Endodermal cell (in vitro differentiated cells): ENCODE results near the gene GRAPL. TPM values are rescaled to one million over a fixed set of nuclear protein-coding genes. Genes with fewer than 3 reads are reported as not detected.
A peak's percentile ranks its signal among the peaks of the same experiment; 100 is the strongest.
"Not testable (repeated sequence)": the region's sequence is repeated elsewhere in the genome, so short reads cannot be mapped to it uniquely, and the experiment has no call there.

ENCODE experiments used
- DNase-seq: peaks from one replicate; pipeline ENCODE4 v3.0.0-alpha.2; 2017
- H3K27ac ChIP-seq: 2 replicates; pipeline ENCODE4 v1.5.1; 2013; ENCODE audit warnings: mild to moderate bottlenecking, low read depth, low read length, moderate library complexity
- H3K27me3 ChIP-seq: 2 replicates; pipeline ENCODE4 v1.6.1; 2013; ENCODE audit warnings: mild to moderate bottlenecking, low read length, moderate library complexity; ENCODE audit not compliant: insufficient read depth, control insufficient read depth, poor library complexity, severe bottlenecking
- H3K36me3 ChIP-seq: 2 replicates; pipeline ENCODE4 v1.7.0; 2013; ENCODE audit warnings: mild to moderate bottlenecking, low read length, moderate library complexity; ENCODE audit not compliant: control insufficient read depth, insufficient read depth
- H3K4me1 ChIP-seq: one replicate; pipeline ENCODE4 v1.7.0; 2013; ENCODE audit warnings: low read length; ENCODE audit not compliant: control insufficient read depth, insufficient read depth
- H3K4me3 ChIP-seq: 2 replicates; pipeline ENCODE4 v1.5.1; 2013; ENCODE audit warnings: mild to moderate bottlenecking, low read length, moderate library complexity
- H3K9ac ChIP-seq: 2 replicates; pipeline ENCODE4 v1.6.1; 2013; ENCODE audit warnings: mild to moderate bottlenecking, low read length, moderate library complexity; ENCODE audit not compliant: poor library complexity, severe bottlenecking; ENCODE audit errors: extremely low read depth
- H3K9me3 ChIP-seq: 2 replicates; pipeline ENCODE4 v1.6.1; 2013; ENCODE audit warnings: mild to moderate bottlenecking, low read length, moderate library complexity; ENCODE audit not compliant: control insufficient read depth
- H3K27ac Mint-ChIP-seq: 2 replicates; pipeline ENCODE4 v1.8.0; 2020; ENCODE audit warnings: mixed read lengths
- H3K27me3 Mint-ChIP-seq: 2 replicates; pipeline ENCODE4 v1.8.0; 2021; ENCODE audit warnings: mild to moderate bottlenecking, mixed read lengths; ENCODE audit not compliant: insufficient read depth
- H3K36me3 Mint-ChIP-seq: 2 replicates; pipeline ENCODE4 v1.8.0; 2020; ENCODE audit warnings: low read depth, mixed read lengths
- H3K4me1 Mint-ChIP-seq: 2 replicates; pipeline ENCODE4 v1.8.0; 2020; ENCODE audit warnings: mixed read lengths
- H3K4me3 Mint-ChIP-seq: 2 replicates; pipeline ENCODE4 v1.8.0; 2020; ENCODE audit warnings: mild to moderate bottlenecking, moderate library complexity, mixed read lengths
- H3K9me3 Mint-ChIP-seq: 2 replicates; pipeline ENCODE4 v1.8.0; 2020; ENCODE audit warnings: mild to moderate bottlenecking, mixed read lengths
- WGBS, 2 experiments: methylation state at CpG; one replicate each; pipeline versions ENCODE4 v1.1.5 to v1.1.7; 2013; ENCODE audit warnings: missing lambda C conversion rate in 2 of 2, mixed read lengths in 1 of 2; ENCODE audit not compliant: insufficient coverage in 1 of 2, insufficient read length in 1 of 2; 5-methylcytosine and 5-hydroxymethylcytosine counted together
- long read RNA-seq, 4 experiments: library from polyadenylated mRNA in 2 of 4; library from RNA in 1 of 4; library from capped mRNA in 1 of 4; stranded (forward) in 3 of 4; unstranded in 1 of 4; transcript quantifications; one replicate each; pipeline ENCODE4 v2.0.0, GENCODE V29; 2020 to 2021; ENCODE audit warnings: inconsistent platforms in 1 of 4
- polyA plus RNA-seq, 2 experiments: library from polyadenylated mRNA; stranded (reverse); fragments of 50-300 nt; gene quantifications; one replicate each; pipeline ENCODE4 v1.2.3, GENCODE V29; 2013
- total RNA-seq, 2 donors: library from RNA; stranded (reverse); fragmentation: NEBNext Ultra II Directional in 1 of 2; extraction: Animal tissue kit (Norgen Biotek cat#: 25700) in 1 of 2; gene quantifications; 2 replicates in 1 of 2; 3 replicates in 1 of 2; pipeline ENCODE4 v1.2.1, GENCODE V29; 2021

The GRAPL gene
- under 1 TPM in 1 of 2 donors, not detected in 1; 0.53 TPM for total RNA-seq
- polyA plus RNA-seq (2013, experiment 1 of 2): not detected
- polyA plus RNA-seq (2013, experiment 2 of 2): 0.54 TPM
- long read RNA-seq, experiment 1: 0 reads
- long read RNA-seq, experiment 2: 0 reads
- long read RNA-seq, experiment 3, partial matches to known transcripts: 0 of 1 reads
- long read RNA-seq, experiment 3, other reads (novel, unspliced or antisense): 1 of 1 reads
- long read RNA-seq, experiment 4: 0 reads

- not testable (repeated sequence) for H3K4me1 Mint-ChIP-seq, H3K27ac ChIP-seq, H3K9me3 Mint-ChIP-seq, H3K4me3 Mint-ChIP-seq, H3K27me3 Mint-ChIP-seq, H3K4me1 ChIP-seq, H3K27ac Mint-ChIP-seq, H3K9ac ChIP-seq, H3K4me3 ChIP-seq, DNase-seq, H3K36me3 Mint-ChIP-seq, H3K9me3 ChIP-seq, H3K36me3 ChIP-seq, H3K27me3 ChIP-seq
- no CpG with 5 or more reads among the region's 14 CpGs for WGBS, 2 experiments
Observed at GRCh38 chr17:19127148-19127980, at the start of gene GRAPL. Gene GRAPL, plus strand, starts transcription at chr17:19127589. Its CDS starts 31 bp downstream, at chr17:19127620.

DNA sequence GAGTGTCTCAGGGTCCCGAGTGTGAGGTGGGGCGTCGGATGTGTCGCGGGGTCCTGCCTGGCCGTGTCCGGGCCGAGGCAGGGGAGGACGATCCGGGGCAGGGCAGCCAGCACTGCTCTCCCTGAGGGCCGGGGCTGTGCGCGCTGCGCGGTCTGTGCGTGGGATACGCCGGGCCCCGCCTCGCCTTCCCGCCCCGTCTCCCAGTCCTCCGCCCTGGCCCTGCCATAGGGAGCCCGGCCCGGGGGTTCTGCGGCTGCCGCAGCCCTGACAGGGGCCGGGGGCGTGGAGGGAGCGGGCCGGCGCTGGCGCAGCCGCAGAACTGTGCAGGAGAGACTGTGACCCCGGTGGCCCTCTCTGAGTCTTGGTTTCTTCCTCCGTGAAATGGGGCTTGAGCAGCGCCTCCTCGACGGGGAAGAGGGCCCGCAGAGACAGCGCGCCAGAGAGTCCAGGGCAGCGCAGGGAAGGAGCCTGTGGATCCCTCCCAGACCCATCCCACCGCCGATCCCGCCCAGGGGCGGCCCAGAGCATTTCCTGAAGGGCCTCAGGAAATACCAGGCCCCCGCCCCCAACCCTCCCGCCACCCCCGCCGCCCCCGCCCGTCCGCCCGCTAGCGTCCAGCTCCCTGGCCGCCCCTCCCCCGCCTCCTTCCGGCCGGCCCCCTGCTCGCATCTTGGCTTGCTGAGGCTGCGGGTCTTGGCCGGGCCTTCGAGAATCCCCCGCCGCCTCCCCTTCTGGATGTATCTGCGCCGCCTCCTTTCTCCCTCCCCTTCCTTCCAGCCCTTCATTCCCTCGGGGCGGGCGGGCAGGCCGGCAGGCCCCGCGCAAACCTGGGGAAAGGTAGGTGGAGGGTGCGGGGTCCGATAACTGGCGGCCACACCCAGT lies 38.3 kb upstream of the GRAPL start:
- not testable (repeated sequence) for H3K9me3 Mint-ChIP-seq, H3K9me3 ChIP-seq, H3K4me3 ChIP-seq, H3K27ac ChIP-seq, H3K36me3 ChIP-seq, H3K4me3 Mint-ChIP-seq, H3K4me1 Mint-ChIP-seq, H3K36me3 Mint-ChIP-seq, H3K27ac Mint-ChIP-seq, H3K27me3 Mint-ChIP-seq, H3K9ac ChIP-seq, DNase-seq, H3K4me1 ChIP-seq, H3K27me3 ChIP-seq
- 10% methylated on average over 2 of the region's 77 CpGs; no CpG with 5 or more reads in 1 of the 2 experiments for whole genome bisulfite sequencing, 2 experiments

GRCh38 chr17:19090058-19090772 lies 37.2 kb upstream of the GRAPL start:
- H3K9me3 Mint-ChIP-seq: not testable (repeated sequence)

DNA sequence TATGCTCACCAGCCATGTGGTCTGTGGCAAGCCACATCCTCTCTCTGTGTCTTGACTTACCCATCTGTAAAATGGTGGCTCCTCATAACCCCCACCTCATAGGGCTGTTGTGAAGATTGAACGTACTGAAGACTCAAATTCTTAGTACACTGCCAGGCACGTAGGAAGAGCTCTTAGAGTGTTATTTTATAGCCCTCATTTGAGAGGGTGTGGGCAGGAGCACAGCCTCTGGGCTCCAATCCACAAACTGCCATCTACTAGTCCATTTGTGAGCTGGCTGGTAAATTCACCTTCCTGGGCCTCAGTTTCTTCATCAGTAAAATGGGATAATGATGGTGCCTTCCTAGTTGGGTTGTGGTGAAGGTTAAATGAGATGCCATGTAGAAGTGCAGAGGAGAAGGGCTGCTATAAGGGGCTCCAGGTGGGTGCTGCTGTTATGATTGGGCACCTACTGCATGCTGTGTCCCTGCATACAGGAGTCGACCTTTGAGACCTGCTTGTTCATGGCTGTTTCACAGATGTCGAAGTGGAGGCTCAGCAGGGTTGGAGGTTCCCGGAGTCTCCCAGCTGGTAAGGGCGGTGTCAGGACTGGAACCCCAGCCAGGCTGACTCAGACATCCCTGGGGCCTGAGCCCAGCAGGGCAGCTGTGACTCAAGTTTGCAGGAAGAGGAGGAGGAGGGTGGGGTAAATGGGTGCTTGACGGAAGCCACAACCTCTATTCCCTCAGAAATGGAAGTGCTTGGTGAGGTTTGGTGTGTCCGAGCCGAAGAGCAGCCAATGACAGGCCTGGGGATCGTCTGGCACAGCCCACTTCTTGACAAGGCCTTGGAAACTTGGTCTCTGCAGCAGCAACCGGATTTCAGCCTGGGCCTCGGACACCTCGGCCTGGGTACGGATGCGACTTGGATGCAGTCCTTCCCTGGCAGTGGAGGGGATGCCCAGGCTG lies 34.4 kb upstream of the GRAPL start:
- not testable (repeated sequence) for H3K9me3 Mint-ChIP-seq, H3K4me1 ChIP-seq, H3K27me3 Mint-ChIP-seq, H3K27ac Mint-ChIP-seq, H3K36me3 ChIP-seq, H3K4me3 ChIP-seq, H3K9ac ChIP-seq, H3K36me3 Mint-ChIP-seq, H3K4me3 Mint-ChIP-seq, H3K27ac ChIP-seq, H3K4me1 Mint-ChIP-seq, H3K27me3 ChIP-seq, H3K9me3 ChIP-seq
- 95% methylated on average over 7 of the region's 15 CpGs; no CpG with 5 or more reads in 1 of the 2 experiments for WGBS, 2 experiments
- peak; percentile 27 for DNase-seq

More at GRCh38 chr17:19090058-19090772, 37.2 kb upstream of the GRAPL start:
- not testable (repeated sequence) for H3K36me3 Mint-ChIP-seq, H3K27ac ChIP-seq, H3K27me3 ChIP-seq, H3K4me3 ChIP-seq, H3K27me3 Mint-ChIP-seq, H3K4me1 ChIP-seq, H3K4me3 Mint-ChIP-seq, H3K27ac Mint-ChIP-seq, H3K9me3 ChIP-seq, H3K36me3 ChIP-seq, H3K9ac ChIP-seq, H3K4me1 Mint-ChIP-seq, DNase-seq
- no CpG with 5 or more reads among the region's 13 CpGs for WGBS, 2 experiments

- not testable (repeated sequence) for H3K4me3 Mint-ChIP-seq, H3K27me3 ChIP-seq, H3K4me3 ChIP-seq, H3K27me3 Mint-ChIP-seq, H3K9me3 Mint-ChIP-seq, H3K27ac Mint-ChIP-seq, H3K4me1 Mint-ChIP-seq, H3K36me3 Mint-ChIP-seq, H3K9me3 ChIP-seq, H3K27ac ChIP-seq, H3K9ac ChIP-seq, H3K4me1 ChIP-seq, H3K36me3 ChIP-seq
- DNase-seq: peak; percentile 28
- 88 to 89% methylated on average over 2 to 6 of the region's 15 CpGs for WGBS, 2 experiments
Observed at GRCh38 chr17:19093684-19094438, 33.5 kb upstream of the GRAPL start.
